ENCODE measurements around the gene CELF2.

Gene CELF2

DNA sequence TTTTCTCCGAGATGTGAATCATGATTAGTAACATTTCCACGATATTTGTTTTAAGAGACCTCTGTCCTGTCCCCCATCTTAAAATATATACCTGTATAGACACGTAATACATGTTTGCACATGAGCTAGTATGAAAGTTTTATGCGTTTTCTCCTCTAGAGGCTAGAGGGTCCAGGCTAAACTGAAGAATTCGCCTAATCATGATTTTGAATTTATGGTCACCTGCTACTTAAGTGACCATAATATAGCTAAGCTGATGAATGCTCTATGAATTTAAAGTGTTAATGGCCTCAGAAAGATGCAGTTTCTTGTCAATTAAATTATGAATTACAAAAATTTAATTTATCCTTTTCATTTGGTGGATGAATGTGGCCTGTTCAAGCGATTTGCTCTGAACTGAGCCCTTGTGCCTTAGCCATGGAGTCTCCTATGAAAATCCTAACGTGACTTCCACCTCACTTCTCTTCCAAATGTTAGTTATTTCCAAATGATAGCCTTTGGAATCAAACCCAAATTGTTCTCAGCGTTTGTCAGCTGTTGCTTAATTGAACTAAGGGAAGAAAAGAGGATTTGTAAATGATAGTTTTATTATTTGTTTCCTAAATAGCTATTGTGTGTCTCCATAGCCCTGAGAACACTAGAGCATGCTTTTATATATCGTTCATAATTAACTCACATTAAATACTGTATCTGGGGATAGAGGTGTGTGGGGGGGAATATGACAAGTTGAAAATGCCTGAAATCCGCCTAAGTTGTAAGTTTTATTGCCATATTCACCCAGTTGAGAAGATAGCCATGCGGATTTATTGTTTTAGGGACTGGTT lies 2.3 kb downstream of the CELF2 start:
- TF ChIP-seq, protein P1, sequence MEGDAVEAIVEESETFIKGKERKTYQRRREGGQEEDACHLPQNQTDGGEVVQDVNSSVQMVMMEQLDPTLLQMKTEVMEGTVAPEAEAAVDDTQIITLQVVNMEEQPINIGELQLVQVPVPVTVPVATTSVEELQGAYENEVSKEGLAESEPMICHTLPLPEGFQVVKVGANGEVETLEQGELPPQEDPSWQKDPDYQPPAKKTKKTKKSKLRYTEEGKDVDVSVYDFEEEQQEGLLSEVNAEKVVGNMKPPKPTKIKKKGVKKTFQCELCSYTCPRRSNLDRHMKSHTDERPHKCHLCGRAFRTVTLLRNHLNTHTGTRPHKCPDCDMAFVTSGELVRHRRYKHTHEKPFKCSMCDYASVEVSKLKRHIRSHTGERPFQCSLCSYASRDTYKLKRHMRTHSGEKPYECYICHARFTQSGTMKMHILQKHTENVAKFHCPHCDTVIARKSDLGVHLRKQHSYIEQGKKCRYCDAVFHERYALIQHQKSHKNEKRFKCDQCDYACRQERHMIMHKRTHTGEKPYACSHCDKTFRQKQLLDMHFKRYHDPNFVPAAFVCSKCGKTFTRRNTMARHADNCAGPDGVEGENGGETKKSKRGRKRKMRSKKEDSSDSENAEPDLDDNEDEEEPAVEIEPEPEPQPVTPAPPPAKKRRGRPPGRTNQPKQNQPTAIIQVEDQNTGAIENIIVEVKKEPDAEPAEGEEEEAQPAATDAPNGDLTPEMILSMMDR (IDR thresholded peaks at IDR 0.05; ENCODE audit: low read depth, low read length, missing control alignments), result no peak
- no peak overlapping the region for H3K4me3 ChIP-seq (ENCODE audit: low read depth, low read length)
- no peak for DNase-seq (ENCODE audit: low read depth)
- in situ Hi-C loops (cut with HindIII; ENCODE audit: low sequenced_read_pairs), result loop anchor here (5.0 kb wide), 1 partner anchor 158 kb away; no protein-coding TSS in a partner anchor

DNA sequence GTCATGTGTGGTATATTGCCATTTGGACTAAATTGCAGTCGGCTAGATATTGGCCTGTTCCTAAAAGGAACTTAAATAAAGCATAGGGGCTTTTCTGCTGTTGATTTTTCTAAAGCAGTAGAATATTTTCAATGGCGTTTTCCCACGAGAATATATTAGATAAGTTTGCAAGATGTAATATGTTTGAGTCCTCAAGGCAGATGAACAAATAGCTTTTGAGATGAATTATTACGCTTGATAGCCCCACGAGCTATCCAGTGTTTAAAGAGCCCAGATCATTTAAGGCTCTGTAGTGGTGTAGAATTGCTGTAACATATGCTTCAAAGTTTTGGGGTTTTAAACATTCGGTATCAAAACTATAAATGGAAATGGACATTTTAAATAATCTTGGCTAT lies 2.9 kb downstream of the CELF2 start:
- TF ChIP-seq, protein P1 (IDR thresholded peaks at IDR 0.05; ENCODE audit: low read depth, low read length, missing control alignments), result no peak
- in situ Hi-C loops (cut with HindIII; ENCODE audit: low sequenced_read_pairs), result no loop called here
- H3K4me3 ChIP-seq (ENCODE audit: low read depth, low read length), result no peak overlapping the region
- DNase-seq (ENCODE audit: low read depth), result no peak

DNA sequence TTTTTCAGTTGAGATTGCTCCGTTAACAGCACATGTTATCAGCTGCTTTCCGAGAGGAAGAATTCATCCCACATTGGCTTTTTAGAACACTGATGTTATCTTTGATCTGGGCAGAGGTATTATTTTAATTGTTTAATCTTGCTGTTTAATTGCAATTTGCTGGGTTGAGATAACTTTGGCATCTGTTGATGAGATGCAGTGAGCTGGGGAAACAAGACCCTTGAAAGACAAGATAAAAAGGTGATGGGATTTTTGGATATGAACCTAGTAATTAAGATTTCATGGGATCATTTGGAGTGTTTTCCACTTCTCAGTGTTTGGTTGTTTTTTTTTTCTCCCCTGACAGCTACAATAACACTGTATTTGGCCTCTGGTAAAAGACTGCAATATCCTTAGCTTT lies 4.5 kb downstream of the CELF2 start:
- no peak overlapping the region for H3K4me3 ChIP-seq (ENCODE audit: low read depth, low read length)
- TF ChIP-seq, protein P1 (IDR thresholded peaks at IDR 0.05; ENCODE audit: low read depth, low read length, missing control alignments), result no peak
- DNase-seq (ENCODE audit: low read depth), result no peak
- in situ Hi-C loops (cut with HindIII; ENCODE audit: low sequenced_read_pairs), result no loop called here

DNA sequence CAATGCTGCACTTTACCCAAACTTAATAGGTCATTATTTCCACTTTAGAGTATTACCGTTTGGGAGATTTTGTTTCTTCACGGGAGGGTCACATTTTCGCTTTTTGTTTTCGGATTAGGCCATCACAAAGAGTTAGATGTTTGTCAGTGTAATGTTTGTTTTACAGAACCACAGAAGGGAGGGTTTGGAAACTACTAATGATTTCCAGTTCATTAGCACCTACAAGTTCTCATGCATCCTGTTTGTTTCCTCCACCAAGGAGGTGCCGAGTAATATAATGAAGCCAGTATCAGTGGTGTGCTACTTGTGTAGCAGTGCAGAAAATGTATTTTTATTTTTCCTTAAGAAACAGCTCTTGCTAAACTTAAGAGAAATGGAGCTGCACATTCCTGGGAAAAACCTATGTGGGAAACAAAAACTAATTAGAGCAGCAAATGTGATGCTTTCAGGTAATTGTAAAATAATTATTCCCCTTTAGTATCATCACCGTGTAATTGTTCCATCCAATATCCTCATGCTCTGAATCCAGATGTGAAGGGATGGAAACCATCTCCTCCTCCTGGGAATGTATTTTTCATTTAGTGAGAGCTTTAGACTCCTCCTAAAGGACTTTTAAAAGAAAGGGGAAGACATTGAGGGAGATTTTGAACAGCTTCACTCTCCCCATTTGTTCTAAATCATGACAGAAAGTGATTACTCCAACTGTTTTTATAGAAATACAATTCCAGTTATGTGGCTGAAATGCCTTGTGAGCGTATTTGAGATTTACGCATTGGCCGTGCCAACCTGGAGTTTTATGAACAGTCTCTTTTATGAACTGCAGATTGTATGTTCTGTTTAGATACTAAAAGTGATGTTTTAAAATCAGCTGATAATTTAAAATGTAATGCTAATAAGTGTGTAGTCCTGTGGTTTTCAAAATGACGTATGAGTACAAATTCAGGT lies 5.6 kb downstream of the CELF2 start:
- H3K4me3 ChIP-seq (ENCODE audit: low read depth, low read length), result no peak overlapping the region
- TF ChIP-seq, protein P1 (IDR thresholded peaks at IDR 0.05; ENCODE audit: low read depth, low read length, missing control alignments), result no peak
- DNase-seq (ENCODE audit: low read depth), result no peak
- in situ Hi-C loops (cut with HindIII; ENCODE audit: low sequenced_read_pairs), result no loop called here

DNA sequence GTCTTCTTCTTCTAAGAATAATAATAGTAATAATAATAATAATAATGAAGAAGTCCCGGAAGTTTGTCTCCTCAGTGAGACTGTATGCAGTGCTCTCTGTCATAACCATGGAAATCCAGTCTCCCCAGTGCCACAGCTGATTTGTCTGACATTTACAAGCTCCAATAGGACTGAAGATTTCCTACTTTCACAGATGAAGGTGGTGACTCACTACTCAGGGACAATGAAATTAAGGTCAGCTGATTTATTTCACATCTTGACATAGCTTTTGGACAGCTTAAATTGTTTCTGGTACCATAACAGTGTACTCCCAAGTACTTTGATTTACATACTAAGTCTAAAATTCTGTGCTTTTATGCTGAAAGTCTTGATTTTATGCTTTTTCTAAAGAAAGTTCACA lies 6.9 kb downstream of the CELF2 start:
- no peak overlapping the region for H3K4me3 ChIP-seq (ENCODE audit: low read depth, low read length)
- TF ChIP-seq, protein P1 (IDR thresholded peaks at IDR 0.05; ENCODE audit: low read depth, low read length, missing control alignments), result no peak
- no peak for DNase-seq (ENCODE audit: low read depth)
- in situ Hi-C loops (cut with HindIII; ENCODE audit: low sequenced_read_pairs), result no loop called here

DNA sequence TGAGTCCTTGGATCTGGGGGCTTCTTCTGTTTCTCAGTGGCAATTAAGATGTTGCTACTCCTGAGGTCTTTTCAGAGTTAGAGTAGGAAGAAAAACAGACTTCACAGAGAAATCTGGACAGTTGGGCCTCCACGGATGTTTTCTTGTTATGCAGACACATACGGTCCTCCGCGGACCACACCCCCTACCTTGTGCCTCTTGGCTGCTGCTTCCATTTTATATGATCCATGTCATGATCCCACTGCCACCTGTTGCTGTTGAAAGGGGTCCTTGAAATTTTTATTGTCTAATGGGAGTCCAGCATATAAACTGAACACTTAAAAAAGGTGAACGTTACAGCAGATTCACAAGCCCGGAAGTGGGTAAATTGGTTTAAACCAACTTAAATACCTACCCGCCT lies 8.3 kb downstream of the CELF2 start:
- no peak overlapping the region for H3K4me3 ChIP-seq (ENCODE audit: low read depth, low read length)
- DNase-seq (ENCODE audit: low read depth), result no peak
- TF ChIP-seq, protein P1 (IDR thresholded peaks at IDR 0.05; ENCODE audit: low read depth, low read length, missing control alignments), result no peak
- in situ Hi-C loops (cut with HindIII; ENCODE audit: low sequenced_read_pairs), result no loop called here
